ENCODE results near the gene TTL. TPM values are rescaled to one million over a fixed set of nuclear protein-coding genes. Genes with fewer than 3 reads are reported as not detected.

Gene TTL
- total and polyA plus RNA-seq, 12 donors: 6.3 to 24.5 (median 17.3) TPM

GRCh38 chr2:112449854-112450253, 32.1 kb upstream of the TTL start:
- H3K4me3 ChIP-seq: no peak overlapping the region
- no peaks in the 10 kb centered on the region for H3K27me3 ChIP-seq
- no peaks in the 10 kb centered on the region for H3K9me3 ChIP-seq (replicated peaks in 1 of 3)
- no peak overlapping the region for H3K27ac ChIP-seq
- 88 to 92% (median 91%) methylated on average over 4 of the region's 4 CpGs for WGBS, 4 donors
- no peaks in the 10 kb centered on the region for H3K4me1 ChIP-seq (replicated peaks in 1 of 2)
- intact Hi-C loops (cut with DNase I): no loop called here
- TF ChIP-seq CTCF (IDR thresholded peaks at IDR 0.05) (no peak), POLR2A (IDR thresholded peaks at IDR 0.05) (no peak)
- H3K36me3 ChIP-seq (replicated peaks in 1 of 2): no peaks in the 10 kb centered on the region
- DNase-seq: no peak

- intact Hi-C loops (cut with DNase I): no loop called here
- H3K9me3 ChIP-seq (replicated peaks in 1 of 3): no peaks in the 10 kb centered on the region
- H3K36me3 ChIP-seq (replicated peaks in 1 of 2): no peaks in the 10 kb centered on the region
- H3K4me3 ChIP-seq: no peak overlapping the region
- WGBS, 4 donors: 85 to 100% (median 93%) methylated on average over 1 of the region's 1 CpG
- no peaks in the 10 kb centered on the region for H3K4me1 ChIP-seq (replicated peaks in 1 of 2)
- TF ChIP-seq CTCF (IDR thresholded peaks at IDR 0.05): no peak
- no peak for TF ChIP-seq POLR2A (IDR thresholded peaks at IDR 0.05)
- DNase-seq: no peak
- no peaks in the 10 kb centered on the region for H3K27me3 ChIP-seq
- H3K27ac ChIP-seq: no peak overlapping the region
These were observed 30.6 kb upstream of the TTL start for GRCh38 chr2:112451317-112451716.

GRCh38 chr2:112454586-112454985, 27.4 kb upstream of the TTL start:
- DNase-seq: no peak
- Histone ChIP-seq H3K4me3 (no peak overlapping the region), H3K27me3 (no peaks in the 10 kb centered on the region), H3K36me3 (replicated peaks in 1 of 2) (no peaks in the 10 kb centered on the region), H3K9me3 (replicated peaks in 1 of 3) (no peaks in the 10 kb centered on the region), H3K27ac (no peak overlapping the region), H3K4me1 (replicated peaks in 1 of 2) (no peaks in the 10 kb centered on the region)
- intact Hi-C loops (cut with DNase I): no loop called here
- TF ChIP-seq CTCF (IDR thresholded peaks at IDR 0.05) (no peak), POLR2A (IDR thresholded peaks at IDR 0.05) (no peak)

GRCh38 chr2:112459372-112459771, 22.6 kb upstream of the TTL start:
- WGBS, 4 donors: 71 to 94% (median 88%) methylated on average over 1 of the region's 1 CpG
- DNase-seq: no peak
- Histone ChIP-seq H3K27ac (no peak overlapping the region), H3K27me3 (peaks cover 6% of the 10 kb centered on the region), H3K9me3 (replicated peaks in 1 of 3) (no peaks in the 10 kb centered on the region), H3K36me3 (replicated peaks in 1 of 2) (no peaks in the 10 kb centered on the region), H3K4me3 (no peak overlapping the region), H3K4me1 (replicated peaks in 1 of 2) (no peaks in the 10 kb centered on the region)
- TF ChIP-seq CTCF (IDR thresholded peaks at IDR 0.05) (no peak), POLR2A (IDR thresholded peaks at IDR 0.05) (no peak)
- intact Hi-C loops (cut with DNase I): no loop called here

All from adrenal gland (tissue), 12 donors.